IPS-NIHi11 (cell line): Measurements from ENCODE around the gene TTC24.
"Not testable (repeated sequence)": the region's sequence is repeated elsewhere in the genome, so short reads cannot be mapped to it uniquely, and the experiment has no call there.

Experiments used
- DNase-seq: peaks from one replicate; pipeline ENCODE4 v3.0.0; 2012; ENCODE audit warnings: mixed read lengths, low spot score

TTC24 gene

GRCh38 chr1:156579472-156579871, at the start of gene TTC24:
TSS of gene TTC24 (plus strand) at chr1:156579723. CDS start at chr1:156581365, 1,642 bp downstream.
- no peak for DNase-seq

- DNase-seq = no peak
Observed at GRCh38 chr1:156530006-156530405, 49.5 kb upstream of the TTC24 start.

GRCh38 chr1:156532374-156532773, 47.1 kb upstream of the TTC24 start:
- DNase-seq = no peak

- DNase-seq = no peak
Observed at GRCh38 chr1:156533568-156534220, 45.8 kb upstream of the TTC24 start.

GRCh38 chr1:156534424-156535060, 45.0 kb upstream of the TTC24 start:
- no peak for DNase-seq

- DNase-seq = no peak
Observed at GRCh38 chr1:156537027-156537426, 42.5 kb upstream of the TTC24 start.

GRCh38 chr1:156538711-156539440, 40.6 kb upstream of the TTC24 start:
- DNase-seq = no peak

GRCh38 chr1:156539818-156540355, 39.6 kb upstream of the TTC24 start:
- no peak for DNase-seq

- no peak for DNase-seq
Observed at GRCh38 chr1:156540955-156541354, 38.6 kb upstream of the TTC24 start.

GRCh38 chr1:156543066-156543465, 36.5 kb upstream of the TTC24 start:
- no peak for DNase-seq

GRCh38 chr1:156544592-156545102, 34.9 kb upstream of the TTC24 start:
- no peak for DNase-seq

GRCh38 chr1:156546267-156546666, 33.3 kb upstream of the TTC24 start:
- DNase-seq = no peak

GRCh38 chr1:156547434-156547833, 32.1 kb upstream of the TTC24 start:
- DNase-seq = no peak

- no peak for DNase-seq
Observed at GRCh38 chr1:156547982-156548381, 31.5 kb upstream of the TTC24 start.

- no peak for DNase-seq
Observed at GRCh38 chr1:156549390-156549789, 30.1 kb upstream of the TTC24 start.

- DNase-seq = no peak
Observed at GRCh38 chr1:156549831-156550230, 29.7 kb upstream of the TTC24 start.

- DNase-seq = no peak
Observed at GRCh38 chr1:156550346-156550745, 29.2 kb upstream of the TTC24 start.

- no peak for DNase-seq
Observed at GRCh38 chr1:156551066-156551643, 28.4 kb upstream of the TTC24 start.

- no peak for DNase-seq
Observed at GRCh38 chr1:156551869-156552268, 27.7 kb upstream of the TTC24 start.

- DNase-seq = no peak
Observed at GRCh38 chr1:156552518-156552917, 27.0 kb upstream of the TTC24 start.

GRCh38 chr1:156552937-156553336, 26.6 kb upstream of the TTC24 start:
- DNase-seq = not testable (repeated sequence)

GRCh38 chr1:156553860-156554485, 25.6 kb upstream of the TTC24 start:
- no peak for DNase-seq
